Measurements from ENCODE around the gene FAM89A. TPM values are rescaled to one million over a fixed set of nuclear protein-coding genes. Genes with fewer than 3 reads are reported as not detected.

Gene FAM89A
- polyA plus RNA-seq, 1 of the 3 experiments (the other 2 are of a cell fraction): 2.7 TPM

DNA sequence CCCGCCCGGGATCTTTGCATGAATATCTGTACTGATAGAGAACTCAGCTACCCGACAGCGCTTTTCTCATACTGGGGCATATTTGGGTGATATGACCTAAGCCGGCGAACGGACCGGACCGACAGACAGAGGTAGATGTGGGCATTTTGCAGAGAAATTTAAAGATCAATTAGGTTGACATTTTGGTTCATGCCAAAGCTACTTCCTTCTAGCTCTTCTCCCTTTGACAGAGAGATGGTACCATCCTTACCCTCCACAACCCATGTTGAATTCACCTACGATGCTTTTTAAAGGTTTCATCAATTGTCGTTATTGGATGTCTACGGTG is 60.7 kb downstream of the FAM89A start:
- no peaks in the 10 kb centered on the region for H3K27me3 ChIP-seq (ENCODE audit: insufficient read depth)
- no peak for TF ChIP-seq MXI1 (IDR thresholded peaks at IDR 0.05; ENCODE audit: low read depth, low read length)
- no peak for TF ChIP-seq RCOR1 (IDR thresholded peaks at IDR 0.05; ENCODE audit: low read length)
- TF ChIP-seq, protein P1, sequence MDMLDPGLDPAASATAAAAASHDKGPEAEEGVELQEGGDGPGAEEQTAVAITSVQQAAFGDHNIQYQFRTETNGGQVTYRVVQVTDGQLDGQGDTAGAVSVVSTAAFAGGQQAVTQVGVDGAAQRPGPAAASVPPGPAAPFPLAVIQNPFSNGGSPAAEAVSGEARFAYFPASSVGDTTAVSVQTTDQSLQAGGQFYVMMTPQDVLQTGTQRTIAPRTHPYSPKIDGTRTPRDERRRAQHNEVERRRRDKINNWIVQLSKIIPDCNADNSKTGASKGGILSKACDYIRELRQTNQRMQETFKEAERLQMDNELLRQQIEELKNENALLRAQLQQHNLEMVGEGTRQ (IDR thresholded peaks at IDR 0.05; ENCODE audit: borderline replicate concordance, low read depth, low read length): no peak
- H3K79me2 ChIP-seq (ENCODE audit: insufficient read depth): peaks cover 48% of the 10 kb centered on the region
- H4K20me1 ChIP-seq (ENCODE audit: insufficient read depth): no peaks in the 10 kb centered on the region
- H3K27ac ChIP-seq (ENCODE audit: low read depth in 2 of 2, low read length in 1 of 2): peak overlapping the region in 1 of 2 experiments; percentile 76; a peak in 3 of 4 replicates
- peak overlapping the region; percentile 73 for H3K4me2 ChIP-seq
- peak overlapping the region; percentile 64 for H3K9ac ChIP-seq
- H2AFZ ChIP-seq (ENCODE audit: low read depth): peak overlapping the region; percentile 92
- peak overlapping the region; percentile 85 to 92 for H3K4me3 ChIP-seq (ENCODE audit: low read depth in 2 of 2, low read length in 1 of 2)
- no peaks in the 10 kb centered on the region for H3K9me3 ChIP-seq
- no peaks in the 10 kb centered on the region for H3K9me2 ChIP-seq
- 5% methylated on average over 12 of the region's 12 CpGs for WGBS (ENCODE audit: low lambda C conversion rate)
- no peaks in the 10 kb centered on the region for H3F3A ChIP-seq (replicated peaks; ENCODE audit: insufficient read depth)
- no peak for DNase-seq
- H3K4me1 ChIP-seq (ENCODE audit: control insufficient read depth in 1 of 2, insufficient read depth in 2 of 2, low read depth in 1 of 2, low read length in 1 of 2): peaks cover 0 to 13% of the 10 kb centered on the region in 2 experiments; a peak in 3 of 4 replicates
- H3K36me3 ChIP-seq (replicated peaks in 1 of 2; ENCODE audit: control insufficient read depth in 1 of 2, insufficient read depth in 2 of 2, low read length in 1 of 2): peaks cover 6 to 26% of the 10 kb centered on the region in 2 experiments
- POLR2A ChIA-PET: interaction anchor here (1.2 kb wide), 1 partner anchor 236 kb away, joined by 3 read pairs; no protein-coding TSS in a partner anchor
- CTCF ChIA-PET: interaction anchor here (0.7 to 1.8 kb wide), 12 partner anchors 9 to 337 kb away, joined by 3 to 7 read pairs (median 4); partner anchors contain the start of gene COG2

DNA sequence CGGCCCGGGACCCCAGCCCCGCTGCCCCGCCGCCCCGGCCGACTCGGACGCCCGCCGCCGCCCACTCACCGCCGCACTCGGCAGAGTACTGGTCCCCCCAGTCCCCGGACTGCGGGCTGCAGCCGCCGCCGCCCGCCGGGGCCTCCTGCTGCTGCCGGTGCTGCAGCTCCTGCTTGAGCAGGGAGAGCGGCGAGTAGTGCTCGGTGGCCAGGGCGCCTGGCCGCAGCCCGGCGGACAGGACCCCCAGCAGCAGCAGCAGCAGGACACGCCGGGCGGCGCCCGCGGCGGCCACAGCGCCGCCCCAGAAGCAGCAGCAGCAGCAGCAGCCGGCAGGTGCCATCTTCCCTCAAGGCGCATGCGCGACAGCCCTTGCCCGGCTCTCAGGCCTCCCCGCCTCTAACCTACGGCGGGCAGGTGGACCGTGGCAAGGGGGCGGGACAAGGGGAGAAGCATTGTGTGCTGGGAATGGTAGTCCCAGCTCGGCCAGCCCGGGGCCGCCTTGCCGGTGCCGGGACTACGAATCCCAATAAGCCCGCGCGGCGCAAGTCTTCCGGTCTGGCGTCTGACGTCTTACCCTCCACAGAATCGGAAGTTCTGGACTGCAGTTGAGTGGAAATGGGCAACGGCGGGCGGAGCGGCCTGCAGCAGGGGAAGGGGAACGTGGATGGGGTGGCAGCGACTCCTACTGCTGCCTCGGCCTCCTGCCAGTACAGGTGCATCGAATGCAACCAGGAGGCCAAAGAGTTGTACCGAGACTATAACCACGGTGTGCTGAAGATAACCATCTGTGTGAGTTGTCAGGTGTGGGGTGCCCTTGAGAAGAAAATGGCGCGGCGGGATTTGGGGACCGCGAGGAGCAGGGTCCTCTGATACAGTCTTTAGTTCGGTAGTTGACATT is 61.3 kb downstream of the FAM89A start, which contains the start of the genes ARV1 and TTC13:
Gene ARV1, plus strand, starts transcription at position 604 of the 898 bp plus-strand sequence. Its CDS starts 12 bp downstream, at position 616.
Gene TTC13, minus strand, starts transcription at position 371 of the 898 bp plus-strand sequence. Its CDS starts 31 bp downstream, at position 340.
- POLR2A ChIA-PET: interaction anchor here (1.2 kb wide), 1 partner anchor 237 kb away, joined by 3 read pairs; no protein-coding TSS in a partner anchor
- CTCF ChIA-PET: interaction anchor here (0.6 to 1.8 kb wide), 15 partner anchors 9 to 336 kb away, joined by 3 to 7 read pairs (median 4); partner anchors contain the start of gene COG2
- peak; percentile 98 for DNase-seq
- Histone ChIP-seq H3K4me3 (ENCODE audit: low read depth in 2 of 2, low read length in 1 of 2) (peak within 1 kb of the TSS; percentile 85 to 92), H3K9me3 (no peaks in the 10 kb centered on the region), H3K36me3 (replicated peaks in 1 of 2; ENCODE audit: control insufficient read depth in 1 of 2, insufficient read depth in 2 of 2, low read length in 1 of 2) (peaks cover 6 to 26% of the 10 kb centered on the region in 2 experiments), H3K27me3 (ENCODE audit: insufficient read depth) (no peaks in the 10 kb centered on the region), H3K4me2 (peak within 1 kb of the TSS; percentile 80), H3K9ac (peak within 1 kb of the TSS; percentile 64), H3K9me2 (no peaks in the 10 kb centered on the region), H3K79me2 (ENCODE audit: insufficient read depth) (peaks cover 48% of the 10 kb centered on the region), H4K20me1 (ENCODE audit: insufficient read depth) (no peaks in the 10 kb centered on the region), H2AFZ (ENCODE audit: low read depth) (peak within 1 kb of the TSS; percentile 92), H3F3A (replicated peaks; ENCODE audit: insufficient read depth) (no peaks in the 10 kb centered on the region), H3K4me1 (ENCODE audit: control insufficient read depth in 1 of 2, insufficient read depth in 2 of 2, low read depth in 1 of 2, low read length in 1 of 2) (peaks cover 0 to 13% of the 10 kb centered on the region in 2 experiments; a peak in 3 of 4 replicates), H3K27ac (ENCODE audit: low read depth in 2 of 2, low read length in 1 of 2) (peak within 1 kb of the TSS in 1 of 2 experiments; percentile 76; a peak in 3 of 4 replicates)
- peak; percentile 90 for TF ChIP-seq POLR2AphosphoS5 (IDR thresholded peaks at IDR 0.05; ENCODE audit: low read depth, low read length)
- peak; percentile 30; the same call in 1 of the 2 replicates for TF ChIP-seq SMC3 (IDR thresholded peaks at IDR 0.05; ENCODE audit: low read depth, low read length)
- TF ChIP-seq GABPA (IDR thresholded peaks at IDR 0.05; ENCODE audit: low read depth): peak; percentile 90
- no peak for TF ChIP-seq FOSL2 (IDR thresholded peaks at IDR 0.05; ENCODE audit: borderline replicate concordance, low read depth)
- peak; percentile 82 for TF ChIP-seq MXI1 (IDR thresholded peaks at IDR 0.05; ENCODE audit: low read depth, low read length)
- peak; percentile 45; the same call in 1 of the 2 replicates for TF ChIP-seq RCOR1 (IDR thresholded peaks at IDR 0.05; ENCODE audit: low read length)
- no peak for TF ChIP-seq EZH2phosphoT487 (IDR thresholded peaks at IDR 0.05; ENCODE audit: borderline replicate concordance, low read depth)
- TF ChIP-seq EP300 (IDR thresholded peaks at IDR 0.05; ENCODE audit: borderline replicate concordance in 1 of 2, low read depth in 1 of 2, low read length in 1 of 2): peak in 1 of 2 experiments; percentile 7; a peak in 1 of 4 replicates
- TF ChIP-seq, protein P2, sequence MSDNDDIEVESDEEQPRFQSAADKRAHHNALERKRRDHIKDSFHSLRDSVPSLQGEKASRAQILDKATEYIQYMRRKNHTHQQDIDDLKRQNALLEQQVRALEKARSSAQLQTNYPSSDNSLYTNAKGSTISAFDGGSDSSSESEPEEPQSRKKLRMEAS (IDR thresholded peaks at IDR 0.05; ENCODE audit: low read depth): peak; percentile 75
- peak; percentile 92 for TF ChIP-seq CHD2 (IDR thresholded peaks at IDR 0.05; ENCODE audit: low read length, partially characterized antibody)
- TF ChIP-seq JUND (IDR thresholded peaks at IDR 0.05): no peak
- TF ChIP-seq ELF1 (IDR thresholded peaks at IDR 0.05): peak; percentile 97
- no peak for TF ChIP-seq TEAD4 (IDR thresholded peaks at IDR 0.05; ENCODE audit: borderline replicate concordance, insufficient read depth)
- TF ChIP-seq TCF12 (IDR thresholded peaks at IDR 0.05): peak; percentile 24
- TF ChIP-seq TAF1 (IDR thresholded peaks at IDR 0.05; ENCODE audit: borderline replicate concordance, low read depth, low read length): peak; percentile 85
- TF ChIP-seq, protein P3, sequence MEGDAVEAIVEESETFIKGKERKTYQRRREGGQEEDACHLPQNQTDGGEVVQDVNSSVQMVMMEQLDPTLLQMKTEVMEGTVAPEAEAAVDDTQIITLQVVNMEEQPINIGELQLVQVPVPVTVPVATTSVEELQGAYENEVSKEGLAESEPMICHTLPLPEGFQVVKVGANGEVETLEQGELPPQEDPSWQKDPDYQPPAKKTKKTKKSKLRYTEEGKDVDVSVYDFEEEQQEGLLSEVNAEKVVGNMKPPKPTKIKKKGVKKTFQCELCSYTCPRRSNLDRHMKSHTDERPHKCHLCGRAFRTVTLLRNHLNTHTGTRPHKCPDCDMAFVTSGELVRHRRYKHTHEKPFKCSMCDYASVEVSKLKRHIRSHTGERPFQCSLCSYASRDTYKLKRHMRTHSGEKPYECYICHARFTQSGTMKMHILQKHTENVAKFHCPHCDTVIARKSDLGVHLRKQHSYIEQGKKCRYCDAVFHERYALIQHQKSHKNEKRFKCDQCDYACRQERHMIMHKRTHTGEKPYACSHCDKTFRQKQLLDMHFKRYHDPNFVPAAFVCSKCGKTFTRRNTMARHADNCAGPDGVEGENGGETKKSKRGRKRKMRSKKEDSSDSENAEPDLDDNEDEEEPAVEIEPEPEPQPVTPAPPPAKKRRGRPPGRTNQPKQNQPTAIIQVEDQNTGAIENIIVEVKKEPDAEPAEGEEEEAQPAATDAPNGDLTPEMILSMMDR (IDR thresholded peaks at IDR 0.05): peak; percentile 36; the same call in 1 of the 2 replicates
- TF ChIP-seq GATA2 (CRISPR knock-in tag; IDR thresholded peaks at IDR 0.05): peak; percentile 60
- peak; percentile 84 for TF ChIP-seq NRF1 (IDR thresholded peaks at IDR 0.05; ENCODE audit: low read depth, low read length)
- no peak for TF ChIP-seq NFIC (IDR thresholded peaks at IDR 0.05; ENCODE audit: borderline replicate concordance)
- TF ChIP-seq SIN3A (IDR thresholded peaks at IDR 0.05; ENCODE audit: borderline replicate concordance, low read depth, low read length): peak; percentile 49; the same call in 1 of the 2 replicates
- TF ChIP-seq RAD21 (IDR thresholded peaks at IDR 0.05; ENCODE audit: low read length): peak; percentile 61
- TF ChIP-seq YY1 (IDR thresholded peaks at IDR 0.05; ENCODE audit: low read depth): peak; percentile 77; the same call in 1 of the 2 replicates
- WGBS (ENCODE audit: low lambda C conversion rate): under 1% methylated on average over 34 of the region's 79 CpGs
